ENCODE results near the gene CYTH1.

Gene CYTH1

GRCh38 chr17:78696016-78696982 is 85.8 kb downstream of the CYTH1 start:
- in situ Hi-C loops (cut with MboI; ENCODE audit: low sequenced_read_pairs), result no loop called here

GRCh38 chr17:78694805-78695531 is 87.1 kb downstream of the CYTH1 start:
- in situ Hi-C loops (cut with MboI; ENCODE audit: low sequenced_read_pairs), result no loop called here

GRCh38 chr17:78693346-78694083 is 88.6 kb downstream of the CYTH1 start:
- in situ Hi-C loops (cut with MboI; ENCODE audit: low sequenced_read_pairs), result no loop called here

- in situ Hi-C loops (cut with MboI; ENCODE audit: low sequenced_read_pairs), result no loop called here
Measured at GRCh38 chr17:78692460-78693010, 89.5 kb downstream of the CYTH1 start.

GRCh38 chr17:78689029-78689428 is 93.0 kb downstream of the CYTH1 start:
- in situ Hi-C loops (cut with MboI; ENCODE audit: low sequenced_read_pairs), result no loop called here

GRCh38 chr17:78687944-78688343 is 94.1 kb downstream of the CYTH1 start:
- in situ Hi-C loops (cut with MboI; ENCODE audit: low sequenced_read_pairs), result no loop called here

GRCh38 chr17:78687125-78687524 is 94.9 kb downstream of the CYTH1 start:
- in situ Hi-C loops (cut with MboI; ENCODE audit: low sequenced_read_pairs), result no loop called here

GRCh38 chr17:78684026-78684425 is 98.0 kb downstream of the CYTH1 start:
- in situ Hi-C loops (cut with MboI; ENCODE audit: low sequenced_read_pairs), result no loop called here

GRCh38 chr17:78683408-78683961 is 98.6 kb downstream of the CYTH1 start:
- in situ Hi-C loops (cut with MboI; ENCODE audit: low sequenced_read_pairs), result no loop called here

GRCh38 chr17:78682363-78682762 is 99.7 kb downstream of the CYTH1 start:
- in situ Hi-C loops (cut with MboI; ENCODE audit: low sequenced_read_pairs), result no loop called here

- in situ Hi-C loops (cut with MboI; ENCODE audit: low sequenced_read_pairs), result no loop called here
Measured at GRCh38 chr17:78680436-78680835, 101.6 kb downstream of the CYTH1 start.

- in situ Hi-C loops (cut with MboI; ENCODE audit: low sequenced_read_pairs), result no loop called here
Measured at GRCh38 chr17:78679495-78680395, 102.3 kb downstream of the CYTH1 start.

GRCh38 chr17:78678711-78679110 is 103.4 kb downstream of the CYTH1 start:
- in situ Hi-C loops (cut with MboI; ENCODE audit: low sequenced_read_pairs), result no loop called here

- in situ Hi-C loops (cut with MboI; ENCODE audit: low sequenced_read_pairs), result no loop called here
Measured at GRCh38 chr17:78678222-78678557, 103.9 kb downstream of the CYTH1 start.

- in situ Hi-C loops (cut with MboI; ENCODE audit: low sequenced_read_pairs), result no loop called here
Measured at GRCh38 chr17:78677303-78678221, 104.5 kb downstream of the CYTH1 start.

- in situ Hi-C loops (cut with MboI; ENCODE audit: low sequenced_read_pairs), result no loop called here
Measured at GRCh38 chr17:78676412-78677302, 105.4 kb downstream of the CYTH1 start.

- in situ Hi-C loops (cut with MboI; ENCODE audit: low sequenced_read_pairs), result no loop called here
Measured at GRCh38 chr17:78675836-78676235, 106.2 kb downstream of the CYTH1 start.

GRCh38 chr17:78675316-78675616 is 106.8 kb downstream of the CYTH1 start:
- in situ Hi-C loops (cut with MboI; ENCODE audit: low sequenced_read_pairs), result no loop called here
